ENCODE data around the gene SLC47A2. TPM values are rescaled to one million over a fixed set of nuclear protein-coding genes. Genes with fewer than 3 reads are reported as not detected.

SLC47A2 gene
- total and polyA plus RNA-seq, 2 of the 13 experiments (the other 11 are each of a cell fraction or from before 2014, with no cell fraction given), result 0.04 TPM; not detected in 1

DNA sequence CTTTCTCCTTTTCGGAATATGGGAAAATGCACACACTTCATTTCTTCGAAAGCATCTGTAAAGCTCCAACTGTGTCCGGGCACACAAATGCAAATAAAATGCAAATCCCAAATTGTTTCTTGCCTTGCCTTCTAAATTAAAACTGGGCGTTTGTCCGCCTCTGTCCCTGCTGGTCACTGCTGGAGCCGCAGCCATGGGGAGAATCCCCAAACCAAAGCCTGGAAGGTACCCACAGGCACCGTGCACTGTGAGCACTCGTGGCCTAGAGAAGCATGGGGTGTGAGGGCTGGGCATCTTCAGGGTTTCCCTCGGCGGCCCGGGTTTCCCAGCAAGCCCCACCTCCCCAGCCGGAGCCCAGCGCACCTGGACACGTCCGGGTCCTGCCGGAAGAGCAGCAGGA is 2.9 kb downstream of the SLC47A2 start (continued):
- TF ChIP-seq, protein P1, sequence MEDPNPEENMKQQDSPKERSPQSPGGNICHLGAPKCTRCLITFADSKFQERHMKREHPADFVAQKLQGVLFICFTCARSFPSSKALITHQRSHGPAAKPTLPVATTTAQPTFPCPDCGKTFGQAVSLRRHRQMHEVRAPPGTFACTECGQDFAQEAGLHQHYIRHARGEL (CRISPR knock-in tag; IDR thresholded peaks at IDR 0.05), result no peak
- TF ChIP-seq ZSCAN22 (CRISPR knock-in tag; IDR thresholded peaks at IDR 0.05) (no peak), ZNF24 (IDR thresholded peaks at IDR 0.05) (no peak)

DNA sequence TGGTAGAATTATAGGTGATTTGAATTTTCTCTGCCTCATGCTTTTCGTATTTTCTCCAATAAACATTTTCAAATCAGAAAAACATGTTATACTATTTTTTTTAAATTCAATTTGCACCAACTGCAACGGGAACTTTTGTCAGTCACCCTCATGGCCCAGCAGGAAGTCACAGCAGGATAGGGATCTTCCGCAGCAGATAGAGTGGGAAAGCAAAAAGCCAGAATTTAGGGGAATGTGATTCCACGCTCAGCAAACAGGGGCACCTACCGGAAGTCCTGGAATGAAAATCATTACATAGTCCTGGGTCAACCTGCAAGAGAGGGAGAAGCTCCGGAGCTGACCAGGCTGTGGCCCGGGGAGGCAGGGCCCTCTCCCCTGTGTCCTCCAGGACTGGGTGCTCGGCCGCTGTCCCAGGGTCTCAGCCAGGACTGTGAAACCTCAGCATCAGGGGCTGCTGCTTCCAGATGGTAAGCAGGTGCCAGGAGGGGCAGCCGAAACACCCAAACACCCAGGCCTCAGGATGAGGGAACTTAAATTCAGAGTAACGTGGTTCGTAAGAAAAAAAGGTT is 3.9 kb downstream of the SLC47A2 start:
- no peaks in the 10 kb centered on the region for H3K9me3 ChIP-seq (ENCODE audit: low read length)
- DNase-seq (ENCODE audit: low spot score), result no peak
- no peak overlapping the region for H2AFZ ChIP-seq (ENCODE audit: low read length)
- no peak overlapping the region for H3K9ac ChIP-seq (ENCODE audit: insufficient read depth, low read depth, low read length)
- no peak overlapping the region for H3K4me2 ChIP-seq (ENCODE audit: low read depth, low read length)
- WGBS (ENCODE audit: low lambda C conversion rate), result 65% methylated on average over 12 of the region's 12 CpGs
- no peak overlapping the region for H3K4me3 ChIP-seq (replicated peaks in 1 of 3; ENCODE audit: insufficient read depth in 1 of 3, low read depth in 2 of 3, low read length in 3 of 3)
- CTCF ChIA-PET (ENCODE audit: low intra/inter-chr PET ratio, low total read pairs), result no interaction called here
- no peak for ATAC-seq
- no peak for FAIRE-seq
- POLR2A ChIA-PET, result no interaction called here
- in situ Hi-C loops (cut with HindIII; ENCODE audit: extremely low pct_ligation_motif_present, low pct_unique_long_range_greater_than_20kb), result loop anchor here (25.0 kb wide), 1 partner anchor 200 kb away; no protein-coding TSS in a partner anchor
- intact Hi-C loops (cut with micrococcal nuclease; ENCODE audit: unreplicated experiment), result no loop called here
- no TSS peak for BruUV-seq (replicated peaks)
- H3K4me1 ChIP-seq (ENCODE audit: insufficient read depth, low read length), result peaks cover 34% of the 10 kb centered on the region
- H3K79me2 ChIP-seq (ENCODE audit: insufficient read depth, low read length), result no peaks in the 10 kb centered on the region
- H4K20me1 ChIP-seq (ENCODE audit: insufficient read depth, low read length), result no peaks in the 10 kb centered on the region
- no peak overlapping the region for H3K27ac ChIP-seq (ENCODE audit: extremely low read length, insufficient read depth, low read length)
- H3K36me3 ChIP-seq (replicated peaks in 1 of 2; ENCODE audit: control insufficient read depth in 1 of 2, insufficient read depth in 2 of 2, low read length in 2 of 2), result no peaks in the 10 kb centered on the region
- H3K27me3 ChIP-seq (ENCODE audit: control insufficient read depth in 1 of 2, insufficient read depth in 2 of 2, low read length in 2 of 2), result peaks cover 2 to 4% of the 10 kb centered on the region in 2 experiments; a peak in 2 of 5 replicates
- no peak for TF ChIP-seq SRSF4 (IDR thresholded peaks at IDR 0.05; ENCODE audit: low read depth, low read length, poor library complexity, severe bottlenecking)
- no peak for TF ChIP-seq ZNF350 (CRISPR knock-in tag; IDR thresholded peaks at IDR 0.05; ENCODE audit: borderline replicate concordance, low read depth)
- TF ChIP-seq ZNF143 (CRISPR knock-in tag; IDR thresholded peaks at IDR 0.05), result no peak
- no peak for TF ChIP-seq PHB2 (IDR thresholded peaks at IDR 0.05; ENCODE audit: partially characterized antibody)
- TF ChIP-seq ZNF841 (CRISPR knock-in tag; IDR thresholded peaks at IDR 0.05; ENCODE audit: borderline replicate concordance), result no peak
- TF ChIP-seq CHCHD3 (CRISPR knock-in tag; IDR thresholded peaks at IDR 0.05), result no peak
- TF ChIP-seq, protein P2, sequence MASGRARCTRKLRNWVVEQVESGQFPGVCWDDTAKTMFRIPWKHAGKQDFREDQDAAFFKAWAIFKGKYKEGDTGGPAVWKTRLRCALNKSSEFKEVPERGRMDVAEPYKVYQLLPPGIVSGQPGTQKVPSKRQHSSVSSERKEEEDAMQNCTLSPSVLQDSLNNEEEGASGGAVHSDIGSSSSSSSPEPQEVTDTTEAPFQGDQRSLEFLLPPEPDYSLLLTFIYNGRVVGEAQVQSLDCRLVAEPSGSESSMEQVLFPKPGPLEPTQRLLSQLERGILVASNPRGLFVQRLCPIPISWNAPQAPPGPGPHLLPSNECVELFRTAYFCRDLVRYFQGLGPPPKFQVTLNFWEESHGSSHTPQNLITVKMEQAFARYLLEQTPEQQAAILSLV (CRISPR knock-in tag; IDR thresholded peaks at IDR 0.05; ENCODE audit: borderline replicate concordance), result no peak
- TF ChIP-seq MEIS2 (CRISPR knock-in tag; IDR thresholded peaks at IDR 0.05), result no peak
- TF ChIP-seq ZC3H4 (CRISPR knock-in tag; IDR thresholded peaks at IDR 0.05; ENCODE audit: borderline replicate concordance), result no peak
- no peak for TF ChIP-seq KDM3A (CRISPR knock-in tag; IDR thresholded peaks at IDR 0.05; ENCODE audit: low read depth)
- TF ChIP-seq, protein P3, sequence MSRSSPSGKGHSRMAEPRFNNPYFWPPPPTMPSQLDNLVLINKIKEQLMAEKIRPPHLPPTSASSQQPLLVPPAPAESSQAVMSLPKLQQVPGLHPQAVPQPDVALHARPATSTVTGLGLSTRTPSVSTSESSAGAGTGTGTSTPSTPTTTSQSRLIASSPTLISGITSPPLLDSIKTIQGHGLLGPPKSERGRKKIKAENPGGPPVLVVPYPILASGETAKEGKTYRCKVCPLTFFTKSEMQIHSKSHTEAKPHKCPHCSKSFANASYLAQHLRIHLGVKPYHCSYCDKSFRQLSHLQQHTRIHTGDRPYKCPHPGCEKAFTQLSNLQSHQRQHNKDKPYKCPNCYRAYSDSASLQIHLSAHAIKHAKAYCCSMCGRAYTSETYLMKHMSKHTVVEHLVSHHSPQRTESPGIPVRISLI (CRISPR knock-in tag; IDR thresholded peaks at IDR 0.05; ENCODE audit: borderline replicate concordance), result no peak
- no peak for TF ChIP-seq HNF4A (CRISPR knock-in tag; IDR thresholded peaks at IDR 0.05)
- TF ChIP-seq, protein P4, sequence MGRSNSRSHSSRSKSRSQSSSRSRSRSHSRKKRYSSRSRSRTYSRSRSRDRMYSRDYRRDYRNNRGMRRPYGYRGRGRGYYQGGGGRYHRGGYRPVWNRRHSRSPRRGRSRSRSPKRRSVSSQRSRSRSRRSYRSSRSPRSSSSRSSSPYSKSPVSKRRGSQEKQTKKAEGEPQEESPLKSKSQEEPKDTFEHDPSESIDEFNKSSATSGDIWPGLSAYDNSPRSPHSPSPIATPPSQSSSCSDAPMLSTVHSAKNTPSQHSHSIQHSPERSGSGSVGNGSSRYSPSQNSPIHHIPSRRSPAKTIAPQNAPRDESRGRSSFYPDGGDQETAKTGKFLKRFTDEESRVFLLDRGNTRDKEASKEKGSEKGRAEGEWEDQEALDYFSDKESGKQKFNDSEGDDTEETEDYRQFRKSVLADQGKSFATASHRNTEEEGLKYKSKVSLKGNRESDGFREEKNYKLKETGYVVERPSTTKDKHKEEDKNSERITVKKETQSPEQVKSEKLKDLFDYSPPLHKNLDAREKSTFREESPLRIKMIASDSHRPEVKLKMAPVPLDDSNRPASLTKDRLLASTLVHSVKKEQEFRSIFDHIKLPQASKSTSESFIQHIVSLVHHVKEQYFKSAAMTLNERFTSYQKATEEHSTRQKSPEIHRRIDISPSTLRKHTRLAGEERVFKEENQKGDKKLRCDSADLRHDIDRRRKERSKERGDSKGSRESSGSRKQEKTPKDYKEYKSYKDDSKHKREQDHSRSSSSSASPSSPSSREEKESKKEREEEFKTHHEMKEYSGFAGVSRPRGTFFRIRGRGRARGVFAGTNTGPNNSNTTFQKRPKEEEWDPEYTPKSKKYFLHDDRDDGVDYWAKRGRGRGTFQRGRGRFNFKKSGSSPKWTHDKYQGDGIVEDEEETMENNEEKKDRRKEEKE (IDR thresholded peaks at IDR 0.05), result no peak
- TF ChIP-seq, protein P5, sequence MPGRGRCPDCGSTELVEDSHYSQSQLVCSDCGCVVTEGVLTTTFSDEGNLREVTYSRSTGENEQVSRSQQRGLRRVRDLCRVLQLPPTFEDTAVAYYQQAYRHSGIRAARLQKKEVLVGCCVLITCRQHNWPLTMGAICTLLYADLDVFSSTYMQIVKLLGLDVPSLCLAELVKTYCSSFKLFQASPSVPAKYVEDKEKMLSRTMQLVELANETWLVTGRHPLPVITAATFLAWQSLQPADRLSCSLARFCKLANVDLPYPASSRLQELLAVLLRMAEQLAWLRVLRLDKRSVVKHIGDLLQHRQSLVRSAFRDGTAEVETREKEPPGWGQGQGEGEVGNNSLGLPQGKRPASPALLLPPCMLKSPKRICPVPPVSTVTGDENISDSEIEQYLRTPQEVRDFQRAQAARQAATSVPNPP (CRISPR knock-in tag; IDR thresholded peaks at IDR 0.05), result no peak
